ENCODE measurements around the gene ACAP1.
A peak's percentile ranks its signal among the peaks of the same experiment; 100 is the strongest.

DNA sequence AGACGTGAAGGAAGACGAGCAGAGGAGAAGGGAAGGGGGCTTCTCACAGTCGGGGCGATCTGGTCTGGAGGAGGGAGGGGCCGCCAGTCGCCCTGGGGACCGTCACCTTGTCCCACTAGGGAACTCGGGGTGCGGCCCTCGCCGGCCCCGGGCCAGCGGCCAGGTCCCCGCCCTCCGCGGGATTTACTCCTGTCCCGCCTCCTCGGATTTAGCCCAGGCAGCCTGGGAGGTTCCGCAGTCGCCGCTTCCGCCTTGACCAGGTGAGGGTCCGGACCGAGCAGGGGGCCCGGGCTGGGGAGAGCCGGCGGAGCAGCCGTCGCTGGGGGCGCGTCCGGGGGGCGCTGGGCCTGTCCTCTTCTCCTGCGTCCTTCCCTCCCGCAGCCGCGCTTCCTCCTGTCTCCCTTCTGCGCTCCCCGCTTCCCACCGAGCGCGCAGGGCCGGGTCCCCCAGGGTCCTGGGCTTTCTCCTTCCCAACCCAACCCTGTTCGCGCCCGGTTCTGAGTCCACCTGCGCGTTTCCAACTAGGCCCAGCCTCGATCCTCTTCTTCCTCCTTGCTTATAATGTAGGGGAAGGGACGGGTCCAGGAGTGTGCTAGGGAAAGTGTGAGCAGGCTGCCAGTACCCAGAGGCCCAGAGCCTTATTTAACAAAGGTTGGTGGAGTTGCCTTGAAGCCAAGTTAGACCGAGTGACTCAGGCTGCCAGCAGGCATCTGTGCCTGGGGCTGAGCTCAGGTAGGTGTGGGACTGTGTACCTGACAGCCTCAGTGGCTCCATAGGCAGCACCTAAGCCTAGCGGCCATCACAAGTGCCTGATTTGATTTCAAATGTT, 44.7 kb downstream of the ACAP1 start, which contains the start of gene TNK1:
- peak; percentile 71 for TF ChIP-seq EZH2 (IDR thresholded peaks at IDR 0.05; ENCODE audit: insufficient read depth, low read length)
- TF ChIP-seq, protein P1, sequence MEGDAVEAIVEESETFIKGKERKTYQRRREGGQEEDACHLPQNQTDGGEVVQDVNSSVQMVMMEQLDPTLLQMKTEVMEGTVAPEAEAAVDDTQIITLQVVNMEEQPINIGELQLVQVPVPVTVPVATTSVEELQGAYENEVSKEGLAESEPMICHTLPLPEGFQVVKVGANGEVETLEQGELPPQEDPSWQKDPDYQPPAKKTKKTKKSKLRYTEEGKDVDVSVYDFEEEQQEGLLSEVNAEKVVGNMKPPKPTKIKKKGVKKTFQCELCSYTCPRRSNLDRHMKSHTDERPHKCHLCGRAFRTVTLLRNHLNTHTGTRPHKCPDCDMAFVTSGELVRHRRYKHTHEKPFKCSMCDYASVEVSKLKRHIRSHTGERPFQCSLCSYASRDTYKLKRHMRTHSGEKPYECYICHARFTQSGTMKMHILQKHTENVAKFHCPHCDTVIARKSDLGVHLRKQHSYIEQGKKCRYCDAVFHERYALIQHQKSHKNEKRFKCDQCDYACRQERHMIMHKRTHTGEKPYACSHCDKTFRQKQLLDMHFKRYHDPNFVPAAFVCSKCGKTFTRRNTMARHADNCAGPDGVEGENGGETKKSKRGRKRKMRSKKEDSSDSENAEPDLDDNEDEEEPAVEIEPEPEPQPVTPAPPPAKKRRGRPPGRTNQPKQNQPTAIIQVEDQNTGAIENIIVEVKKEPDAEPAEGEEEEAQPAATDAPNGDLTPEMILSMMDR (IDR thresholded peaks at IDR 0.05; ENCODE audit: insufficient read depth, low read depth, low read length): no peak
